ENCODE data around the gene HIF1A.

DNA sequence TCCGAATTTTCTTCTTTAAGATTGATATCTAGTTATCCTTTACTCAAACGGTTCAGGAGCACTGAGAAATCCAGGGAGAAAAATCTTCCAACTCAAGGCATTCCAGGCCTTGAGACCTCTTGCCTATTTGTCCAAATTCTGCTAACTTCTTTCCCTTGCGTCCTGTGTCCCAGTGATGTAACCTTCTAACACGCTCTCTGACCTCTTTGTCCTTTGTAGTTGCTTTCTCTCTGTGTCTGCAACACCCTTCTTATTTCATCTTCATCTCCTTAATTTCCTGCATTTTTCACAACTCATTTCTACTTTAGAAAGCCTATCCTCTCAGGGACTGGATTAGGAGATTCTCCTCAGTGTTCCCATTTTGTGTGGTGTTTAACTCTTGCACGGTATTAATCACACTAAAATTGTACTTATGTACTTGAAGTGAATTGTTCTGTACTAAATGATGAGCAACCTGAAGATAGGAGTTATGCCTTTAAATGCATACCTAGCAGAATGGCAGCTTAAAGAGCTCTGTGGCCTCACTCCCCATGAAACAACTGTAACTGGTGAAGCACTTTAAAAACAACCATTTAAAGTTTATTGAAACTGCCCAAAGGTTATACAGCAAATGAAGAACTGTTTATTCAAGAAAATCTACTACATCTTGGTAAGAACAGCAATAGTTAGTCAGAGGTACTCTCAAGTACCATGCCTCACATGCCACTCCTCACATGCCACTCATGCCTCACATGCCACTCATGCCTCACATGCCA lies 59.5 kb downstream of the HIF1A start:
- TF ChIP-seq EZH2 (IDR thresholded peaks at IDR 0.05; ENCODE audit: low read depth, low read length, severe bottlenecking) (no peak), POLR2A (IDR thresholded peaks at IDR 0.05; ENCODE audit: control extremely low read depth in 1 of 2, low read depth in 2 of 2, low read length in 2 of 2) (no peak), HDAC6 (IDR thresholded peaks at IDR 0.05; ENCODE audit: low read depth, low read length) (no peak), POLR2AphosphoS5 (IDR thresholded peaks at IDR 0.05; ENCODE audit: low read depth, low read length) (no peak), TCF12 (IDR thresholded peaks at IDR 0.05; ENCODE audit: low read depth, low read length) (no peak), CHD1 (IDR thresholded peaks at IDR 0.05; ENCODE audit: low read depth, low read length) (no peak), KDM1A (IDR thresholded peaks at IDR 0.05; ENCODE audit: borderline replicate concordance, low read length) (no peak), RNF2 (IDR thresholded peaks at IDR 0.05; ENCODE audit: borderline replicate concordance, low read depth, low read length, missing control alignments, poor library complexity, severe bottlenecking) (no peak), HDAC2 (IDR thresholded peaks at IDR 0.05; ENCODE audit: borderline replicate concordance in 1 of 2, low read depth in 2 of 2, low read length in 2 of 2) (no peak), EP300 (IDR thresholded peaks at IDR 0.05; ENCODE audit: borderline replicate concordance in 1 of 2, low read depth in 2 of 2, low read length in 2 of 2) (no peak), BRCA1 (IDR thresholded peaks at IDR 0.05; ENCODE audit: low read depth, low read length) (no peak)
- TF ChIP-seq, protein P1, sequence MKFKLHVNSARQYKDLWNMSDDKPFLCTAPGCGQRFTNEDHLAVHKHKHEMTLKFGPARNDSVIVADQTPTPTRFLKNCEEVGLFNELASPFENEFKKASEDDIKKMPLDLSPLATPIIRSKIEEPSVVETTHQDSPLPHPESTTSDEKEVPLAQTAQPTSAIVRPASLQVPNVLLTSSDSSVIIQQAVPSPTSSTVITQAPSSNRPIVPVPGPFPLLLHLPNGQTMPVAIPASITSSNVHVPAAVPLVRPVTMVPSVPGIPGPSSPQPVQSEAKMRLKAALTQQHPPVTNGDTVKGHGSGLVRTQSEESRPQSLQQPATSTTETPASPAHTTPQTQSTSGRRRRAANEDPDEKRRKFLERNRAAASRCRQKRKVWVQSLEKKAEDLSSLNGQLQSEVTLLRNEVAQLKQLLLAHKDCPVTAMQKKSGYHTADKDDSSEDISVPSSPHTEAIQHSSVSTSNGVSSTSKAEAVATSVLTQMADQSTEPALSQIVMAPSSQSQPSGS (IDR thresholded peaks at IDR 0.05; ENCODE audit: low read length) = no peak
- TF ChIP-seq, protein P2, sequence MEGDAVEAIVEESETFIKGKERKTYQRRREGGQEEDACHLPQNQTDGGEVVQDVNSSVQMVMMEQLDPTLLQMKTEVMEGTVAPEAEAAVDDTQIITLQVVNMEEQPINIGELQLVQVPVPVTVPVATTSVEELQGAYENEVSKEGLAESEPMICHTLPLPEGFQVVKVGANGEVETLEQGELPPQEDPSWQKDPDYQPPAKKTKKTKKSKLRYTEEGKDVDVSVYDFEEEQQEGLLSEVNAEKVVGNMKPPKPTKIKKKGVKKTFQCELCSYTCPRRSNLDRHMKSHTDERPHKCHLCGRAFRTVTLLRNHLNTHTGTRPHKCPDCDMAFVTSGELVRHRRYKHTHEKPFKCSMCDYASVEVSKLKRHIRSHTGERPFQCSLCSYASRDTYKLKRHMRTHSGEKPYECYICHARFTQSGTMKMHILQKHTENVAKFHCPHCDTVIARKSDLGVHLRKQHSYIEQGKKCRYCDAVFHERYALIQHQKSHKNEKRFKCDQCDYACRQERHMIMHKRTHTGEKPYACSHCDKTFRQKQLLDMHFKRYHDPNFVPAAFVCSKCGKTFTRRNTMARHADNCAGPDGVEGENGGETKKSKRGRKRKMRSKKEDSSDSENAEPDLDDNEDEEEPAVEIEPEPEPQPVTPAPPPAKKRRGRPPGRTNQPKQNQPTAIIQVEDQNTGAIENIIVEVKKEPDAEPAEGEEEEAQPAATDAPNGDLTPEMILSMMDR (IDR thresholded peaks at IDR 0.05; ENCODE audit: control extremely low read depth in 1 of 3, insufficient read depth in 1 of 3, low read depth in 1 of 3, low read length in 3 of 3) = no peak
- TF ChIP-seq, protein P3, sequence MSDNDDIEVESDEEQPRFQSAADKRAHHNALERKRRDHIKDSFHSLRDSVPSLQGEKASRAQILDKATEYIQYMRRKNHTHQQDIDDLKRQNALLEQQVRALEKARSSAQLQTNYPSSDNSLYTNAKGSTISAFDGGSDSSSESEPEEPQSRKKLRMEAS (IDR thresholded peaks at IDR 0.05) = no peak; the same call in 1 of the 2 replicates
